ENCODE results near the gene COPB2. TPM values are rescaled to one million over a fixed set of nuclear protein-coding genes. Genes with fewer than 3 reads are reported as not detected.

The COPB2 gene
- total and polyA plus RNA-seq, 2 of the 8 experiments (the other 6 are each of a cell fraction or from before 2014, with no cell fraction given): 40.3 to 119 TPM

DNA sequence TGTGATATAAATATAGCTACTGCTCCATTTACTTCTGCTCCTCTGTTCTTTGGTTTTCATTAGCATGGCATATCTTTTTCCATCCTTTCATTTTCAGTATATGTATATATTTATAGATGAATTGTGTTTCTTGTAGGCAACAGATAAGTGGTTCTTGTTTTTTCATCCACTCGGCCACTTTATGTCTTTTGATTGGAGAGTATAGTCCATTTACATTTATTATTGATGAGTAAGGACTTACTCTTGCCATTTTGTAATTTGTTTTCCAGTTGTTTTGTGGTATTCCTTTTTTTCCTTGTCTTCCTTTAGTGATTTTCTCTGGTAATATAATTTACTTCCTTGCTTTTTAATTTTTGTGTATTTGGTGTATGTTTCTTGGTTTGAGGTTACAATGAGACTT is 26.8 kb upstream of the COPB2 start (continued):
- TF ChIP-seq CTCF (IDR thresholded peaks at IDR 0.05; ENCODE audit: control extremely low read depth in 1 of 3, insufficient read depth in 1 of 3, low read depth in 1 of 3, low read length in 3 of 3): no peak

All from H1 (cell line).